Psoas muscle (tissue), 8 donors: Measurements from ENCODE around the gene NID2. TPM values are rescaled to one million over a fixed set of nuclear protein-coding genes. Genes with fewer than 3 reads are reported as not detected.

ENCODE experiments used
- ATAC-seq, 4 donors: fragments of 200-7000 bp; cut with Tn5 transposase; one replicate each; pipeline ENCODE4 v1.9.1; 2020; ENCODE audit warnings: moderate library complexity in 3 of 4, mild to moderate bottlenecking in 2 of 4
- DNase-seq, 2 donors: peaks; one replicate each; pipeline ENCODE4 v3.0.0-alpha.2; 2020
- H3K27ac ChIP-seq: fragments of 200-600 bp; one replicate; pipeline ENCODE4 v1.8.0; 2022
- H3K27me3 ChIP-seq, 3 donors: fragments of 200-600 bp in 1 of 3; one replicate each; pipeline versions ENCODE4 v1.6.1 to v1.8.0; 2013 to 2022; ENCODE audit warnings: low read length in 2 of 3, mild to moderate bottlenecking in 2 of 3, moderate library complexity in 1 of 3; ENCODE audit not compliant: insufficient read depth in 3 of 3
- H3K36me3 ChIP-seq, 2 donors: fragments of 200-600 bp in 1 of 2; one replicate each; pipeline versions ENCODE4 v1.6.1 to v1.8.0; 2013 to 2022; ENCODE audit warnings: low read depth in 1 of 2, mild to moderate bottlenecking in 1 of 2, moderate library complexity in 1 of 2; ENCODE audit not compliant: insufficient read depth in 1 of 2
- H3K4me1 ChIP-seq: fragments of 200-600 bp; one replicate; pipeline ENCODE4 v1.8.0; 2022
- H3K4me3 ChIP-seq: fragments of 200-600 bp; one replicate; pipeline ENCODE4 v1.8.0; 2022; ENCODE audit warnings: mild to moderate bottlenecking
- H3K9me3 ChIP-seq: fragments of 200-600 bp; one replicate; pipeline ENCODE4 v1.8.0; 2022
- CTCF ChIP-seq: fragments of 200-600 bp; IDR thresholded peaks from one replicate; pipeline ENCODE4 v1.8.0; 2022; ENCODE audit warnings: antibody characterized with exemption
- WGBS, 3 donors: extraction: QIAGEN DNeasy Blood & Tissue Kit; methylation state at CpG; one replicate each; pipeline versions ENCODE4 v1.1.6 to v1.1.7; 2013; 5-methylcytosine and 5-hydroxymethylcytosine counted together
- intact Hi-C, 2 donors: fragments of 100-400 bp; cut with DNase I; formaldehyde crosslinking; loops; one replicate each; pipeline versions ENCODE4 v1.11.0 to v1.14.2; 2022
- long read RNA-seq, 2 donors: library from polyadenylated mRNA; unstranded; transcript quantifications; one replicate each; pipeline ENCODE4 v2.0.0, GENCODE V29; 2021
- polyA plus RNA-seq, 3 donors: library from polyadenylated mRNA; stranded (reverse); fragments of 200-250 nt; gene quantifications; one replicate each; pipeline ENCODE4 v1.2.3, GENCODE V29; 2013
- total RNA-seq, 4 donors: library from RNA; stranded (reverse); fragmentation: NEBNext Ultra II Directional in 2 of 4; extraction: Animal tissue kit (Norgen Biotek cat#: 25700) in 2 of 4; gene quantifications; one replicate each; pipeline versions ENCODE4 v1.2.1 to v1.2.4, GENCODE V29; 2021 to 2023
- donor health status: healthy with polysubstance abuse.
- donor health status: DM: no; HTN: no; CAD: no; lungs with moderate emphysema.
- donor health status: Bipolar disorder and iron deficiency.
- donor health status: healthy.
- donor health status: DM: yes; HTN: yes; CAD: no.
- donor health status: DM: no; HTN: no; CAD: no.
- donor health status: DM: no; HTN: no; CAD: no.
- donor health status: DM: yes; HTN: yes; CAD: no.

NID2 gene
- total RNA-seq (10 to 100 TPM in 2 of 4 donors, 1 to 10 TPM in 2; 4.1 to 12.9 (median 8.8) TPM), polyA plus RNA-seq (1 to 10 TPM; 2.2 to 3.8 (median 3.5) TPM)
- long read RNA-seq, donor 1, partial matches to known transcripts = 1 of 1 reads
- long read RNA-seq, donor 1, other reads (novel, unspliced or antisense) = 0 of 1 reads
- long read RNA-seq, donor 2, partial matches to known transcripts = 0 of 3 reads
- long read RNA-seq, donor 2, other reads (novel, unspliced or antisense) = 2 of 3 reads

GRCh38 chr14:52068615-52069306 is at the start of gene NID2:
Gene NID2 (minus strand): TSS chr14:52069059. CDS start chr14:52068994, 65 bp downstream.
- DNase-seq = peak; percentile 87 to 90
- H3K4me3 ChIP-seq = peak within 1 kb of the TSS; percentile 72
- TF ChIP-seq CTCF = no peak
- ATAC-seq = peak; percentile 75 to 87 (median 84)
- peak within 1 kb of the TSS; percentile 28 for H3K27ac ChIP-seq
- peaks cover 7% of the 10 kb centered on the region for H3K4me1 ChIP-seq
- no peaks in the 10 kb centered on the region for H3K36me3 ChIP-seq
- intact Hi-C loops = no loop called here
- WGBS, 3 donors = 0 to 1% (median 0%) methylated on average over 47 to 57 of the region's 57 CpGs
- no peaks in the 10 kb centered on the region for H3K9me3 ChIP-seq
- H3K27me3 ChIP-seq = peaks cover 0 to 42% (median 15%) of the 10 kb centered on the region in 3 donors

GRCh38 chr14:52117111-52117832 is 48.4 kb upstream of the NID2 start:
- TF ChIP-seq CTCF = no peak
- no peak for ATAC-seq
- intact Hi-C loops = no loop called here
- no peaks in the 10 kb centered on the region for H3K9me3 ChIP-seq
- no peaks in the 10 kb centered on the region for H3K4me1 ChIP-seq
- no peak overlapping the region for H3K27ac ChIP-seq
- H3K27me3 ChIP-seq = no peaks in the 10 kb centered on the region
- H3K36me3 ChIP-seq = no peaks in the 10 kb centered on the region
- no peak overlapping the region for H3K4me3 ChIP-seq
- 53 to 63% (median 57%) methylated on average over 14 of the region's 14 CpGs for WGBS, 3 donors
- no peak for DNase-seq

- no peak for TF ChIP-seq CTCF
- no peaks in the 10 kb centered on the region for H3K9me3 ChIP-seq
- intact Hi-C loops = no loop called here
These were observed 46.4 kb upstream of the NID2 start for GRCh38 chr14:52115286-52115685.

GRCh38 chr14:52112336-52113018 is 43.6 kb upstream of the NID2 start:
- Histone ChIP-seq H3K4me3 (no peak overlapping the region), H3K4me1 (no peaks in the 10 kb centered on the region)

More at GRCh38 chr14:52115286-52115685, 46.4 kb upstream of the NID2 start:
- Histone ChIP-seq H3K36me3 (no peaks in the 10 kb centered on the region), H3K4me1 (no peaks in the 10 kb centered on the region), H3K27ac (no peak overlapping the region), H3K27me3 (no peaks in the 10 kb centered on the region), H3K4me3 (no peak overlapping the region)
- DNase-seq (no peak), ATAC-seq (no peak)

More at GRCh38 chr14:52112336-52113018, 43.6 kb upstream of the NID2 start:
- intact Hi-C loops = no loop called here
- no peaks in the 10 kb centered on the region for H3K36me3 ChIP-seq
- TF ChIP-seq CTCF = no peak
- no peak for DNase-seq
- no peak for ATAC-seq
- H3K27ac ChIP-seq = no peak overlapping the region
- H3K27me3 ChIP-seq = no peaks in the 10 kb centered on the region
- no peaks in the 10 kb centered on the region for H3K9me3 ChIP-seq
